Heart left ventricle (tissue), 13 donors: ENCODE results near the gene PRR30.

Experiments
- CTCF ChIP-seq, 12 donors: fragments of 200-600 bp; sonication (generic) in 4 of 12; IDR thresholded peaks; one replicate each; pipeline versions ENCODE4 v1.5.0 to v1.8.0; 2018 to 2022; ENCODE audit warnings: antibody characterized with exemption in 12 of 12, mild to moderate bottlenecking in 5 of 12
- POLR2A ChIP-seq, 2 donors: fragments of 450-650 bp; IDR thresholded peaks; one replicate each; pipeline ENCODE4 v1.6.1; 2017; ENCODE audit warnings: antibody characterized with exemption in 2 of 2, mild to moderate bottlenecking in 2 of 2, moderate library complexity in 2 of 2
- donor health status: ischemic (EF 13 %, LVEDD 7.1; RV severe dilation, severe dysfunction).
- donor health status: DM: no; HTN: yes; CAD: no.
- donor health status: DM: no; HTN: no; CAD: no.
- donor health status: ischemic (EF 25% LVEDD 6.9; RV normal size, moderate dysfunction).
- donor health status: ischemic (EF 25% LVEDD 5.7; RV mildly dilated, moderate dysfunction).
- donor health status: ischemic (EF 35%, LVEDD 5.7; RV mildly dilated, moderate dysfunction).
- donor health status: nonischemic (EF 11% LVEDD 7.7; RV severe dilation, severe dysfunction).
- donor health status: DM: yes; HTN: yes; CAD: no.
- donor health status: PGD.
- donor health status: ischemic (EF 29% LVEDD 5.4; RV normal size, mild dysfunction).
- donor health status: nonischemic (EF 23%, LVEDD 6.1; RV moderate dilation, normal function).

DNA sequence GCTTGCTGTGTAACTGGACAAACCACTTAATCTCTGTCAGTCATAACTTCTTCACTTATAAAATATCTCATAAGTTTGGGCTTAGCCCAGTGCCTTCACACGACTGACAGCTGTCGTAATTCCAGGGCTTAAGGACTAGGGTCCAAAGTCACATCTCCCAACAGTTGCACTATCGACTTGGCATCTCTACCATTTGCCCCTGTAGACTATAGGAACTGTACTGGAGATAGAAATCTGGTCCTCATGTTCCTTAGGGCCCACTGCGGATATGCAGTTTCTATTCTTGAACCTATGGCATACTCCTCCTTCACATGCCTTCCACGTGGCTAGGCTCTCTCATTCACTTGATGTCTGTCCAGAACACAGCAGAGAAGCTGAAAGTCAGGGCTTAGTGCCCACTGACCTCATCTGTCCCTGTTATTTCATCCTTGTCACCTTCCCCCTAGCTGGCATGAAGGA lies 12.9 kb downstream of the PRR30 start:
- no peak for TF ChIP-seq CTCF (IDR thresholded peaks at IDR 0.05)
- no peak for TF ChIP-seq POLR2A (IDR thresholded peaks at IDR 0.05)
